Natural killer cell (primary cell): Measurements from ENCODE around the gene SHC2. TPM values are rescaled to one million over a fixed set of nuclear protein-coding genes. Genes with fewer than 3 reads are reported as not detected.
"Not testable (repeated sequence)": the region's sequence is repeated elsewhere in the genome, so short reads cannot be mapped to it uniquely, and the experiment has no call there.

Experiments
- ATAC-seq, 3 donors: fragments of 150-1000 bp in 2 of 3; fragments of 200-7000 bp in 1 of 3; cut with Tn5 transposase; 1 replicate in 1 of 3; 2 replicates in 2 of 3; pipeline ENCODE4 v1.10.0; 2021; ENCODE audit warnings: mild to moderate bottlenecking in 2 of 3, moderate library complexity in 2 of 3
- DNase-seq, 2 donors: peaks; one replicate each; pipeline versions ENCODE4 v3.0.0 to v3.0.0-alpha.2; 2013 to 2021; ENCODE audit warnings: mixed read lengths in 1 of 2
- H3K27ac ChIP-seq: one replicate; pipeline ENCODE4 v1.5.1; 2013; ENCODE audit warnings: mild to moderate bottlenecking, low read length
- H3K27me3 ChIP-seq: one replicate; pipeline ENCODE4 v1.6.1; 2013; ENCODE audit warnings: low read length; ENCODE audit not compliant: control insufficient read depth, insufficient read depth
- H3K36me3 ChIP-seq: one replicate; pipeline ENCODE4 v1.6.1; 2013; ENCODE audit warnings: low read length; ENCODE audit not compliant: control insufficient read depth, insufficient read depth
- H3K4me1 ChIP-seq: one replicate; pipeline ENCODE4 v1.6.1; 2013; ENCODE audit warnings: low read length; ENCODE audit not compliant: control insufficient read depth, insufficient read depth
- H3K4me3 ChIP-seq: one replicate; pipeline ENCODE4 v1.5.1; 2013; ENCODE audit warnings: low read length
- H3K9me3 ChIP-seq: one replicate; pipeline ENCODE4 v1.6.1; 2013; ENCODE audit warnings: low read length; ENCODE audit not compliant: control insufficient read depth, insufficient read depth
- H3K27ac Mint-ChIP-seq, 2 donors: one replicate each; pipeline ENCODE4 v1.8.0; 2022; ENCODE audit warnings: mild to moderate bottlenecking in 2 of 2, mixed read lengths in 2 of 2, moderate library complexity in 1 of 2
- H3K27me3 Mint-ChIP-seq, 2 donors: one replicate each; pipeline ENCODE4 v1.8.0; 2022; ENCODE audit warnings: low read depth in 2 of 2, mixed read lengths in 2 of 2
- H3K36me3 Mint-ChIP-seq: one replicate; pipeline ENCODE4 v1.8.0; 2022; ENCODE audit warnings: mixed read lengths
- H3K4me1 Mint-ChIP-seq, 2 donors: one replicate each; pipeline ENCODE4 v1.8.0; 2022; ENCODE audit warnings: mixed read lengths in 2 of 2
- H3K4me3 Mint-ChIP-seq: one replicate; pipeline ENCODE4 v1.8.0; 2022; ENCODE audit warnings: mild to moderate bottlenecking, moderate library complexity, mixed read lengths
- H3K9me3 Mint-ChIP-seq, 2 donors: one replicate each; pipeline ENCODE4 v1.8.0; 2022; ENCODE audit warnings: mixed read lengths in 2 of 2
- CTCF ChIP-seq: fragments of 200-600 bp; IDR thresholded peaks from one replicate; pipeline ENCODE4 v1.8.0; 2022; ENCODE audit warnings: antibody characterized with exemption
- WGBS: methylation state at CpG from one replicate; pipeline ENCODE4 v1.1.7; 2013; ENCODE audit warnings: missing lambda C conversion rate; ENCODE audit not compliant: insufficient coverage; 5-methylcytosine and 5-hydroxymethylcytosine counted together
- intact Hi-C: fragments of 100-400 bp; cut with micrococcal nuclease; formaldehyde crosslinking; loops from one replicate; pipeline ENCODE4 v1.14.2; 2022
- total RNA-seq, 4 donors: library from RNA; stranded (reverse); fragments of 120-200 nt in 1 of 4; gene quantifications; one replicate each; pipeline versions ENCODE4 v1.2.3 to v1.2.4, GENCODE V29; 2013 to 2022

SHC2 gene
- total RNA-seq, 3 donors from 2014 or later (not counting 1 experiment from before 2014, with no cell fraction given): 0.75 TPM; not detected in 2

GRCh38 chr19:389935-390289, 70.9 kb downstream of the SHC2 start:
- H3K4me1 Mint-ChIP-seq: peaks cover 0 to 12% of the 10 kb centered on the region in 2 donors
- WGBS: 93% methylated on average over 12 of the region's 12 CpGs
- DNase-seq (no peak), ATAC-seq (no peak)
- Histone ChIP-seq H3K36me3 (no peaks in the 10 kb centered on the region), H3K4me3 (no peak overlapping the region), H3K4me1 (no peaks in the 10 kb centered on the region), H3K27ac (no peak overlapping the region), H3K9me3 (no peaks in the 10 kb centered on the region), H3K27me3 (no peaks in the 10 kb centered on the region)
- H3K27me3 Mint-ChIP-seq: peaks cover 13 to 17% of the 10 kb centered on the region in 2 donors
- peaks cover 4 to 5% of the 10 kb centered on the region in 2 donors for H3K9me3 Mint-ChIP-seq
- no peak for TF ChIP-seq CTCF
- H3K27ac Mint-ChIP-seq: no peak overlapping the region
- no peak overlapping the region for H3K4me3 Mint-ChIP-seq
- H3K36me3 Mint-ChIP-seq: no peaks in the 10 kb centered on the region
- intact Hi-C loops: no loop called here

- Histone ChIP-seq H3K36me3 (no peaks in the 10 kb centered on the region), H3K9me3 (no peaks in the 10 kb centered on the region), H3K4me1 (no peaks in the 10 kb centered on the region), H3K4me3 (no peak overlapping the region), H3K27ac (no peak overlapping the region), H3K27me3 (peaks cover 2% of the 10 kb centered on the region)
- H3K9me3 Mint-ChIP-seq: peaks cover 4% of the 10 kb centered on the region in 2 donors
- DNase-seq: no peak
- H3K36me3 Mint-ChIP-seq: no peaks in the 10 kb centered on the region
- H3K27ac Mint-ChIP-seq: no peak overlapping the region
- 78% methylated on average over 21 of the region's 21 CpGs for WGBS
- H3K4me3 Mint-ChIP-seq: no peak overlapping the region
- intact Hi-C loops: no loop called here
- H3K4me1 Mint-ChIP-seq: peaks cover 0 to 12% of the 10 kb centered on the region in 2 donors
- H3K27me3 Mint-ChIP-seq: peaks cover 15 to 20% of the 10 kb centered on the region in 2 donors
- no peak for TF ChIP-seq CTCF
- ATAC-seq: no peak
Observed at GRCh38 chr19:389255-389934, 71.4 kb downstream of the SHC2 start.

GRCh38 chr19:388691-389090, 72.1 kb downstream of the SHC2 start:
- Histone ChIP-seq H3K36me3 (no peaks in the 10 kb centered on the region), H3K4me3 (no peak overlapping the region), H3K27me3 (peaks cover 7% of the 10 kb centered on the region), H3K4me1 (no peaks in the 10 kb centered on the region), H3K9me3 (no peaks in the 10 kb centered on the region), H3K27ac (no peak overlapping the region)
- intact Hi-C loops: no loop called here
- DNase-seq (no peak), ATAC-seq (no peak)
- Mint-ChIP-seq H3K9me3 (peaks cover 4% of the 10 kb centered on the region in 2 donors), H3K27me3 (peaks cover 22 to 23% of the 10 kb centered on the region in 2 donors), H3K4me1 (peaks cover 0 to 16% of the 10 kb centered on the region in 2 donors), H3K36me3 (no peaks in the 10 kb centered on the region), H3K4me3 (no peak overlapping the region), H3K27ac (no peak overlapping the region)
- WGBS: 80% methylated on average over 17 of the region's 17 CpGs
- TF ChIP-seq CTCF: no peak

- Mint-ChIP-seq H3K27me3 (peaks cover 28 to 31% of the 10 kb centered on the region in 2 donors), H3K4me3 (no peak overlapping the region), H3K36me3 (no peaks in the 10 kb centered on the region), H3K4me1 (peaks cover 0 to 14% of the 10 kb centered on the region in 2 donors), H3K27ac (no peak overlapping the region), H3K9me3 (no peaks in the 10 kb centered on the region)
- no peak for TF ChIP-seq CTCF
- Histone ChIP-seq H3K27me3 (peaks cover 14% of the 10 kb centered on the region), H3K4me1 (no peaks in the 10 kb centered on the region), H3K27ac (no peak overlapping the region), H3K4me3 (no peak overlapping the region), H3K36me3 (no peaks in the 10 kb centered on the region), H3K9me3 (no peaks in the 10 kb centered on the region)
- 87% methylated on average over 14 of the region's 21 CpGs for WGBS
- intact Hi-C loops: no loop called here
- no peak for DNase-seq
- ATAC-seq: no peak
Observed at GRCh38 chr19:387777-388176, 73.1 kb downstream of the SHC2 start.

GRCh38 chr19:386632-387301, 74.1 kb downstream of the SHC2 start:
- H3K36me3 ChIP-seq, H3K9me3 ChIP-seq, ATAC-seq, H3K27ac ChIP-seq, intact Hi-C loops, H3K4me3 ChIP-seq, H3K9me3 Mint-ChIP-seq, H3K4me3 Mint-ChIP-seq, H3K4me1 ChIP-seq, H3K27ac Mint-ChIP-seq, H3K36me3 Mint-ChIP-seq, DNase-seq: not testable (repeated sequence)
- Mint-ChIP-seq H3K27me3 (peaks cover 34 to 36% of the 10 kb centered on the region in 2 donors), H3K4me1 (peaks cover 0 to 15% of the 10 kb centered on the region in 2 donors)
- H3K27me3 ChIP-seq: peaks cover 14% of the 10 kb centered on the region
- 7% methylated on average over 2 of the region's 22 CpGs for WGBS
